HG02885 (cell line): ENCODE data around the gene NR2E3.

Source experiments
- ATAC-seq: cut with Tn5 transposase; IDR thresholded peaks from one replicate; pipeline ENCODE4 v1.9.1; 2021; ENCODE audit warnings: mild to moderate bottlenecking; ENCODE audit not compliant: unreplicated experiment, poor library complexity

The NR2E3 gene

DNA sequence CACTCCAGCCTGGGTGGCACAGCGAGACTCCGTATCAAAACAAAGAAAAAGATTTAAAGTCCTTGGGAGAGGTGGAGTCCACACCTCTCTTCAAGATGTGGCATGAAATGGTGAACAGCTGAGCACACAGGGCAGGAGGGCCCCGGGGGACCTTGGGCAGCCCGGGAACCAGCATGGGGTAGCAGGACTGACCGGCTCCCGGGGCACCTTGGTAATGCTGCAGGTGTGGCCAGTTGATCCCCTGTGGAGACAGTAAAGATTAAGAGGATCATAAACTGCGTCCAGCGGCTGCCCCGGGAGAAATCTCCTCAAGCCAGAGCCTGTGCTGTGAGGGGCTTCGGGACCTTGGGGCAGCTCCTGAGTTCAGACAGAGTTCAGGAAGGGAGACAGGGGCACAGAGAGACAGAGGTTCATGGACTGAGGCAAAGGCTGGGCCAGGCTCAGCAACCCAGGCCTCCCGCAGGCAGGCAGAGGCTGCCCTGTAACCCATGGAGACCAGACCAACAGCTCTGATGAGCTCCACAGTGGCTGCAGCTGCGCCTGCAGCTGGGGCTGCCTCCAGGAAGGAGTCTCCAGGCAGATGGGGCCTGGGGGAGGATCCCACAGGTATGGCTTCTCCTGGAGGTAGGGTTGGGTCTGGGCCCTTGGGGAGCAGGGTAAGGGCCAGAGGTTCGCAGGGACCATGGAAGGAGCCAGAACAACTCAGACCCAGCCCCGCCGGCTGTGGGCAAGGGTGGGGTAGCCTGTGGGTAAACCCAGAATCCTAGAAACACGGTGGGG, at the start of gene NR2E3:
NR2E3 (plus strand) TSS at position 299 of the 780 bp plus-strand sequence; CDS start at position 489, 190 bp downstream.
- ATAC-seq, result no peak

DNA sequence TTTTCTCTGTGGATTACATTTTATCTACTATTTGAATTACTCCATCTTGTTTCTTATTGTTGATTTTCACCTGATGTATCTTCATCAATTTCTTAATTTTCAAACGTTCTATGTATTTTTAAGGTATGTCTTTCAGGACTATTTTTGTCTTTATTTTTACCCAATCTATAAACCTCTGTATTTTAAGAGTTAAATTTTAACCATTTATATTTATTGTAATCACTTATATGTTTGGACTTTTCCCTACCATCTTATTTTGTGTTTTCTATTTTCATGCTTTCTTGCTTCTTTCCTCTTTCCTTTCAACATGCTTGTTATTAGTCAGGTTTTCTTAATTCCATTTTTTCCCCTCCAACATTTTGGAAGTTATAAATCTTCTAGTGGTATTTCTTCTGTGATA, 49.5 kb upstream of the NR2E3 start:
- ATAC-seq, result no peak

DNA sequence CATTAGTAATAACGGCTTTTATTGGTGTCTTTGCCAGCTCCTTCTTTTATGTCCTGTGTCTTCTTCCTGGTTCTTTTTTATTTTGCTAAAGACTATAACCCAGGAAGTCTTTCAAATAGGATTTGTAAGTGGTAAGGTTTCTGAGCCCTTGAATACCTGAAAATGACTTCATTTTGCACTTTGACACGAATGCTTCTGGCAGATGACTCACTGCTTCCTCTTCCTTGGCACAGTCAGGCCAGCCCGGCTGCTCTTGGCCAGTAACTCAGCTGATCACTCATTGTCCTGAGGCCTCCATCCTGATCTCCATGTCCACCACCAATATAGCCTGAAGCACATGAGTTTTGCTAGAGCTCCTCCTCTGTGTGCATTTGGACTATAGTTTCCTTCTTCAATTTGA, 48.7 kb upstream of the NR2E3 start:
- no peak for ATAC-seq

GRCh38 chr15:71768184-71768583, 42.2 kb upstream of the NR2E3 start:
- no peak for ATAC-seq

GRCh38 chr15:71773206-71773859, 37.0 kb upstream of the NR2E3 start:
- no peak for ATAC-seq

- no peak for ATAC-seq
These were observed 34.5 kb upstream of the NR2E3 start for GRCh38 chr15:71775856-71776255.

DNA sequence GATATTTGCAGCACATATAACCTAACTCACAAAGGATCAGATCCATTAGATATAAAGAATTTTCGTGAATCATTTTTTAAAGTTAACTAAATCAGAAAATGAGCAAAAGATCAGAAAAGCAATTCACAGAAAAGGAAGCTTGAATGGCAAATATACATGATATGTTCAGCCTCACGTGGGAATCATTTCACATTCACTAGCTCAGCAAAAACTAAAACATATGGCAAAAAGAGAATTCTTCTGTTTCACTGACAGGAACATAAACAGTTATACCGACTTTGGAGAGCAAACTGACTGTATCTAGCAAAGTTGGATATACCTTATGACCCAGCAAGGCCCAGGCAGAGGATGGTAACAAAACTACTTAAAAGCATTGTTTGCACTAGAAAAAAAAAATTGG, 34.0 kb upstream of the NR2E3 start:
- no peak for ATAC-seq

DNA sequence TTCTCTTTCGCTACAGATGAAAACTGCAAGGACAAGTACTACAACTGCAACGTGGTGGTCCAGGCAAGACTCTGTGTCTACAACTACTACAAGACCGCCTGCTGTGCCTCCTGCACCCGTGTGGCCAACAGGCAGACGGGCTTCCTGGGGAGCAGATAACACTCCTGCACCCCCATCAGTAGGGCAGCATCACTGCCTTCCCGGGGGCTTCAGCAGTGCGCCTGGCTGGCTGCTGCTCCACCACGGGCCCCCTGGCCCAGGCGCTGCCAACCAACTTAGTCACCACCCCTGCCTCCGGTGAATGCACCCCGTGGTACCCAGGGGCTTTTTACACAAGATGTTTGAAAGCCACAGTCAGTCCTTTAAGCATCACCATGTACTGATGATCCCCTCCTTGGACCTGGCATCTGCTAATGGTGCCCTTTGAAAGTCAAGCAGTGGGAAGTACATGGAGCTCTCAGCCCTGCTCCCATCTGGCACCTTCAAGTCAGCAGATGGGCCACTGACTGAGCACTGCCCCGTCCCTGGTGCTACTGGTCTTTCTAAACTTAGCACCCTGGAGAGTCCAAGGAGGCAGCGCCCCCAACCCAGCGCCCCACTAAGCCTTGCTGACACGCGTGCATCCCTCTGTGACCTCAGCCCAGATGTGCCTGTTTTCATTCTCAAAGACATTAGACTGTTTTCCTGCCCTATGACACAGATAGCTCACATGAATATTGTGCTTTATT, 33.0 kb upstream of the NR2E3 start:
- ATAC-seq, result no peak

DNA sequence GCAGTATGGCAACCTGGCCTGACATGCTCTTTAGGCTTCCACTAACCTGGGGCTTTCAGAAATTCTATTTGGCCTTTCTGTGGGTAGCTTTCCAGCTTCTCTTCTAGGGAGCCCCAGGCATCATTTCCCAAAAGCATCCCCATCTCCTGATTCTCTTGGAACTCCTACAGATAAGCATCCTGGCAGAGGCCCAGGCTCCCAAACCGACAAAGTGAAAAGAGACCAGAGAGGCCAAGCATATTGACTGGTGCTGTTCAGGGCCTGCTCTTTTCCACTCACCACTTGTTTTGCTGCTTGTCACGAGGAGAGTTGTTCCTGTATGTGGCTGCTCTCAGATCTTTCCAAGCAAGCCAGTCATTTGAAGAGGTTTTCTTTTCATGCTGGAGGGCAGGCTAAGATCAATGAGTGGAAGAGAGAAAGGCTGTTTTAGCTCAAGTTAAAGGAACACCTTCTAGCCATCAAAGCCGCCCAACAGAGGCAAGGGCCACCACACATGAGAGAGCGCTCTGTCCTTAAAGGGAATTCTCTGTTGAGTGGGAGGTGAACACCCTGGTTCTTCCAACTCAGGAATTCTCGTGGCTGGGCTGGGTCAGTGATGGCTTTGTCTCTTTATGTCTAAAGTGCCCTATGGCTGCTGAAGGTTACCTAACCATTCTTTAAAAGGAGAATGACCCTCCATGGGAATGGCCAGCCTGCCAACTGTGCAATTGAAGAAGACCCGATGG, 31.1 kb upstream of the NR2E3 start:
- ATAC-seq, result no peak

DNA sequence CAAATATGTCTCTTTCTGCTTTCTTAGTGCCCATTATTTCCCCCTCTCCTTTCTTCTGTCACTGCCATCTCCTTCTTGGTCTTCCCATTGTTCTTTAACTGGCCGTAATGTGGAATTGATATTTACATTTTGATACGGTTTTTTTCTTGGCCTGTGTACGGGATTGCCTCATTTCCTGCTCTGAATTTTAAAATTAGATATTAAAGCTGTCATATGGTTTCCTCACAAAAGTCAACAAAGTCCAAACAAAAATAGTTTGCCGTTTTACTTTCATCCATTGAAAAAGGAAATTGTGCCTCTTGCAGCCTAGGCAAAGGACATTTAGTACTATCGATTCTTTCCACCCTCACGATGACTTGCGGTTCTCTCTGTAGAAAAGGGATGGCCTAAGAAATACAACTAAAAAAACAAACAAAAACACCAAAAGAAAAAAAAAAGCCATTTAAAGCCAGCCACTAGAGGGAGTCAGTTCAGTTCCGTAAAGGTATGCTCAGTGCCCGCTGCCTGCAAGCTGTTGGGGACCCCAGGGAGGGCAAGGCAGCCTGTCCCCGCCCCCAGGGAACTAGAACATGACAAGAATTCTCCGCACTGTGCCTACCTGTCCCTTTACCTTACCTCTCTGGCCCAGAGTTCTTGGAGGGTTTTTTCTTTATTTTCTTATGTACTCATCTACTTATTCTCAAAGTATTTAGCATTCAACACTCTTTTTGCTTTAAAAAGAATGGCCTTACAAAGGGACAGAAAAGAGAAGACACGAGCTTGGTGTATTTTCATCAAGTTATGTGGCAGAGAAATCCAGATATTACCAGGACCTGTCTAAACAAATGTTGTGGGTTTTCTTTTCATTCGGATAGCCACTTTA, 30.0 kb upstream of the NR2E3 start:
- peak; percentile 60 for ATAC-seq

GRCh38 chr15:71781179-71781964, 29.0 kb upstream of the NR2E3 start:
- ATAC-seq, result peak; percentile 56

DNA sequence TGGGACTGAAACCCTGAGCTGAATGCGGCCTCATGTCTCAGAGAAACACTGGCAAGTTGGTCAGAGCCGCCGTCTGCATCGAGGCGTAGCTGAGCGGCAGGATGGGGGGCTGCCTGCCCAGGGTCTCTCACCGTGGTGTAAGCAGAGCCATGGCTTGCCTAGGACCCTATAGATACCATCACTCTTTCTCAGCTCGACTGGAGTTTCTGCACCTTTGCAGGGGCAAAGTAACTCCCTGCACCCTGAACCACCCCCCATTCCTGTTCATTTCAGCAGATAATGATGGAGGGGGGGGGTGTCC, 28.4 kb upstream of the NR2E3 start:
- ATAC-seq, result no peak

DNA sequence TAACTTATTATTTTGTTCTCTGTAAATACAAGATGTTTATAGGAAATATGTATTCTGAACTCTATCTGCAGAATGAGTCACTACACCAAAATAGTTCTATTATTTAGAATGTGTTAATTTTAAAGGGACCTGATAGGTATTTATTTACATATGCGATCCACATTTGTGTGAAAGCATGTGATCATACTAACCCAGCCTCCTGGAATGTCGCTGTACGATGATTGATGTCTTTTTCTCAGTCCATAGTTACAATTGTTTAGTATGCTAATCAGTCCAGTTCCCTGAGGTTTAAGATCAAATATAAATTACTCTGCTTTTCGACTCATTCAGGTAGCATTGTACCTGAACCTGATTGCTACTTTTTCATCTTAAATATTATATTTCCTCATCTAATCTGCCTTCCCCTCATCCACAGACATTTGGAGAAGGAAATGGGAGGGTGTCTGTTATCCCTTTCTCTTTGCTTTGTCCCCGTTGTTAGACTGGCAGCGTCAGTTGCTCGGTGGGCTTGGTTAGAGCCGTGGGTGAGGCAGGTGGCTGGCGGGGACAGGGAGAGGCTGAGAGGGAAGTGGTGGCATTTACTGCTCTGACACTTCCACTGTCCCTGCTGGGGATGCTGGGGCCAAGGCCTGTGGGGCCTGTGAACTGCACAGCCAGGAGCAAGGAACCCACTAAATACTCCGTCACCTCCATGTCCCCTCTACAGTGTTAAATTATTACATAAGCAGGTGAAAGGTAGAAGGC, 27.8 kb upstream of the NR2E3 start:
- no peak for ATAC-seq

GRCh38 chr15:71784719-71785118, 25.6 kb upstream of the NR2E3 start:
- ATAC-seq, result no peak

DNA sequence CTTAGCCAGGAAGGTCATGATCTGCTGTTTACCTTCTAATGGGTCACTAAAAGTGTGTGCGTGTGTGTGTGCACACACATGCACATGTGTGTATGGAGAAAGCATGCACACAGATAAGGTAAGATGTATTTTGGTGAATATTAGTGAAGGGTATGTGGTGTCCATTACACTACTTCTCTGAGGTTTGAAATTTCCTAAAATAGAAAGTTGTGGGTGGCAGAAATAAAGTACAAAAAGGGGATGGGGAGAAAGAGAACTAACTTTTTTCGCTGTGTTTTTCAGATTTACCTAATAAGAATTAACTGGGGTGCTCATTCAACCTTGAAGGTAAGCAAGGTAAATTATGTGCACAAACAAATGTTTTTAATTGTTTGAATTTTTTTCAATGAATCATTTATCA, 24.4 kb upstream of the NR2E3 start:
- ATAC-seq, result no peak

DNA sequence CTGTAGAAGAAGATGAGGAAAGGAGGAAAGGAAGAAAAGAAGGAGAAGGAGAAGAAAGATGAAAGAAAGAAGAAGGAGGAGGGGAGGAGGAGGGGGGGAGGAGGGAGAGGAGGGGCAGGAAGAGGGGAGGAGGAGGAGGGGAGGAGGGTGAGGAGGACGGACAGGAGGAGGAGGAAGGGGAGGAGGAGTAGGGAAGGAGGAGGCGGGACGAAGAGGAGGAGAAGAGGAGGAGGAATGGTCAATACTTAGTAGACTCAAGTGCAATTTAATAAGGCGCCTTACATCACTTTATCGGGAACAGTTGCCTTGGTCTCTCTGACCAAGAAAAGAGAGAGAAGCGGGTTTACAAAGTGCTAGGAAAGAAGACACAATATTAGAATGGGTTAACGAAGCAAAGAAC, 23.7 kb upstream of the NR2E3 start:
- ATAC-seq, result no peak

DNA sequence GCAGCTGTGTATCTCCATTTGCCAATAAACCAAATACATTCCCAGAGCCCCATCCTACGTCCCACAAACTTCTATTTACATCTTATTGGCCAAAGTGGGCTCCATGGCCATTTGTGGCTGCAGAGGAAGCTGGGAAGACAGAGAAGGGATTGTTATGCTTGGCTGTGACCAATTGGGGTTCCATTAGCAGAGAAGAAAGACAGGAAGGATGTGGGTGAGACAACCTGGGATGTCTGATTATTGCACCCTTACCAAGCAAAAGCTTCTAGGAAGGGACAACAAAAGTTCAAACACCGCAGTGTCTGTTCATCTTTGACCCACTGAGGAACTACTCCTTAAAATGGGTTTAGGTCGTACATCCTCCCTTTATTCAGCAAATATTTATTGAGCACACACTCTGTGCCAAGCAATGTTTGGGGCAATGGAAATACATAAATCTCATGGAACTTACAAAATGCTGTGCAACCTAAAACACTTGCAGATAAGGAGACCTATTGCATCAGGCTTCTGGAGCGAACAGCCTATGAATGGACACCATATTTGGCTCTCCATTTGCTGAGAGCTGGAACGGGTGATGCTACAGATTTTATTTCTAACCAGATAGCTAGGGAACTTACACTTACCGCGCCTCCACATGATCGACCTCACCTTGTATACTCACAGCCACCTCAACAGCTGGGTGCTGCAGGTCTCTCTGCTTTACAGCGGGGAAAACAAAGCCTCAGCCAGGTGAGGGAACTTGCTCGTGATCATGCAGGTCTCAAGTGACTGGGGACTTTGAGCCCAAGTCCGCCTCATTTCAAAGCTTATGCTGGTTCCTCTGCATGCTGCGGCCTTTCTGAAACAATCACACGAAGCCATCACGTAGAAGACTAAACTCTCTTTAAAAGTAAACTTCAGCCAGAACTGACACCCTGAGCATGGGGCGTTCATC, 21.4 kb upstream of the NR2E3 start:
- ATAC-seq, result no peak
